ENCODE results near the gene ADAMTS15.
A peak's percentile ranks its signal among the peaks of the same experiment; 100 is the strongest.

Gene ADAMTS15

DNA sequence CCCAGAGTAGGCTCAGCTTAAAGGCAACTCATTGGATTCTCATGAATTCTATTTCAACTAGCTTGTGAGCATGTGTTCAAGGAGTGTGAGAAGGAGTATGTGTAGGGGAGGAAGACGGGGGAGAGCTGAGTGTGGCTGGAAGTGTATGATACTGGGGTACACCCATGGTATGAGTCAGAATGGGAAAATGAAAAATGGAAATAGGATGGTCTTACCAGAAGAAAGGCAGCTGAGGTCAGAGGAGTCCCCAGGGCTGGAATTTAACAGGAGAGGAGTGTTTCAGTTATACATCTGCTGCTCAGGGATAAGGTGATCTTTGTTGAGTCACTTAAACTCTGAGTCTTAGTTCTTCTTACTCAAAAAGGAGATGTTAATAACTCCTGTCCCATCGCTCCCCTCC lies 6.7 kb upstream of the ADAMTS15 start:
- no peak for DNase-seq (ENCODE audit: low read depth)
- TF ChIP-seq, protein P1, sequence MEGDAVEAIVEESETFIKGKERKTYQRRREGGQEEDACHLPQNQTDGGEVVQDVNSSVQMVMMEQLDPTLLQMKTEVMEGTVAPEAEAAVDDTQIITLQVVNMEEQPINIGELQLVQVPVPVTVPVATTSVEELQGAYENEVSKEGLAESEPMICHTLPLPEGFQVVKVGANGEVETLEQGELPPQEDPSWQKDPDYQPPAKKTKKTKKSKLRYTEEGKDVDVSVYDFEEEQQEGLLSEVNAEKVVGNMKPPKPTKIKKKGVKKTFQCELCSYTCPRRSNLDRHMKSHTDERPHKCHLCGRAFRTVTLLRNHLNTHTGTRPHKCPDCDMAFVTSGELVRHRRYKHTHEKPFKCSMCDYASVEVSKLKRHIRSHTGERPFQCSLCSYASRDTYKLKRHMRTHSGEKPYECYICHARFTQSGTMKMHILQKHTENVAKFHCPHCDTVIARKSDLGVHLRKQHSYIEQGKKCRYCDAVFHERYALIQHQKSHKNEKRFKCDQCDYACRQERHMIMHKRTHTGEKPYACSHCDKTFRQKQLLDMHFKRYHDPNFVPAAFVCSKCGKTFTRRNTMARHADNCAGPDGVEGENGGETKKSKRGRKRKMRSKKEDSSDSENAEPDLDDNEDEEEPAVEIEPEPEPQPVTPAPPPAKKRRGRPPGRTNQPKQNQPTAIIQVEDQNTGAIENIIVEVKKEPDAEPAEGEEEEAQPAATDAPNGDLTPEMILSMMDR (IDR thresholded peaks at IDR 0.05; ENCODE audit: low read length, missing control alignments): no peak

GRCh38 chr11:130442737-130443136 lies 5.7 kb upstream of the ADAMTS15 start:
- TF ChIP-seq, protein P1 (IDR thresholded peaks at IDR 0.05; ENCODE audit: low read length, missing control alignments): no peak
- H3K4me3 ChIP-seq (replicated peaks; ENCODE audit: low read depth, low read length): no peak overlapping the region
- DNase-seq (ENCODE audit: low read depth): no peak

More for the DNA sequence above, 6.7 kb upstream of the ADAMTS15 start:
- no peak overlapping the region for H3K4me3 ChIP-seq (replicated peaks; ENCODE audit: low read depth, low read length)

DNA sequence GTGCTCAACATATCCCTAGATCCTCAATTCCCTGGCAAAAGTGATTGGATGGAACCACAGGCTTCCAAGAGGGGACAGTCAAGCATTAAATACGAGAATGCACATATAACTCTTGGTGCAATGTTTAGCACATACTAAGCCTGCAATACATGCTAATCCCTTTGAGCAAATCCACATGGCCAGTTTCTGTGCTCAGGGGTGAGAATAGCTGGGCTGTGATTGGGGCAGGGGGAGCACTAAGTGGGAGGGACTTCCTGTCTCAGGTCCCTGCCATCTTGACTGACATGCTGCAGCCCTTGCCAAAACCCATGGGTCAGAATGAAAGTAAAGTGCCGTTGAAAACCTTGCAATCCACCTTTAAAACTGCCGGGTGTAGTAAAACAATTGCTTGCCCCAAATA lies 2.7 kb upstream of the ADAMTS15 start:
- H3K4me3 ChIP-seq (replicated peaks; ENCODE audit: low read depth, low read length): no peak overlapping the region
- TF ChIP-seq, protein P1 (IDR thresholded peaks at IDR 0.05; ENCODE audit: low read length, missing control alignments): no peak
- DNase-seq (ENCODE audit: low read depth): no peak

GRCh38 chr11:130448039-130448415 lies 418 bp upstream of the ADAMTS15 start:
- no peak for DNase-seq (ENCODE audit: low read depth)
- TF ChIP-seq, protein P1 (IDR thresholded peaks at IDR 0.05; ENCODE audit: low read length, missing control alignments): no peak
- H3K4me3 ChIP-seq (replicated peaks; ENCODE audit: low read depth, low read length): peak overlapping the region; percentile 70

DNA sequence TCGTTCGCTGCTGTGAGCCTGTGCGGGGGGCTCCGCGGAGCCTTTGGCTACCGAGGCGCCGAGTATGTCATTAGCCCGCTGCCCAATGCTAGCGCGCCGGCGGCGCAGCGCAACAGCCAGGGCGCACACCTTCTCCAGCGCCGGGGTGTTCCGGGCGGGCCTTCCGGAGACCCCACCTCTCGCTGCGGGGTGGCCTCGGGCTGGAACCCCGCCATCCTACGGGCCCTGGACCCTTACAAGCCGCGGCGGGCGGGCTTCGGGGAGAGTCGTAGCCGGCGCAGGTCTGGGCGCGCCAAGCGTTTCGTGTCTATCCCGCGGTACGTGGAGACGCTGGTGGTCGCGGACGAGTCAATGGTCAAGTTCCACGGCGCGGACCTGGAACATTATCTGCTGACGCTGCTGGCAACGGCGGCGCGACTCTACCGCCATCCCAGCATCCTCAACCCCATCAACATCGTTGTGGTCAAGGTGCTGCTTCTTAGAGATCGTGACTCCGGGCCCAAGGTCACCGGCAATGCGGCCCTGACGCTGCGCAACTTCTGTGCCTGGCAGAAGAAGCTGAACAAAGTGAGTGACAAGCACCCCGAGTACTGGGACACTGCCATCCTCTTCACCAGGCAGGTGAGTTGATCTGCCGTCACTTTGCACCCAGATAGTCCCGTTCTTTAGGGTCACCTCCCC lies 1.0 kb downstream of the ADAMTS15 start:
- no peak for DNase-seq (ENCODE audit: low read depth)
- TF ChIP-seq, protein P1 (IDR thresholded peaks at IDR 0.05; ENCODE audit: low read length, missing control alignments): no peak
- peak overlapping the region; percentile 70 for H3K4me3 ChIP-seq (replicated peaks; ENCODE audit: low read depth, low read length)

GRCh38 chr11:130449996-130450769 lies 1.7 kb downstream of the ADAMTS15 start:
- DNase-seq (ENCODE audit: low read depth): peak; percentile 90
- peak overlapping the region; percentile 70 for H3K4me3 ChIP-seq (replicated peaks; ENCODE audit: low read depth, low read length)
- TF ChIP-seq, protein P1 (IDR thresholded peaks at IDR 0.05; ENCODE audit: low read length, missing control alignments): peak; percentile 67
